ENCODE measurements around the gene ACTR8. TPM values are rescaled to one million over a fixed set of nuclear protein-coding genes. Genes with fewer than 3 reads are reported as not detected.

ACTR8 gene
- total and polyA plus RNA-seq, 2 of the 13 experiments (the other 11 are each of a cell fraction or from before 2014, with no cell fraction given): 15.5 to 29.0 TPM

DNA sequence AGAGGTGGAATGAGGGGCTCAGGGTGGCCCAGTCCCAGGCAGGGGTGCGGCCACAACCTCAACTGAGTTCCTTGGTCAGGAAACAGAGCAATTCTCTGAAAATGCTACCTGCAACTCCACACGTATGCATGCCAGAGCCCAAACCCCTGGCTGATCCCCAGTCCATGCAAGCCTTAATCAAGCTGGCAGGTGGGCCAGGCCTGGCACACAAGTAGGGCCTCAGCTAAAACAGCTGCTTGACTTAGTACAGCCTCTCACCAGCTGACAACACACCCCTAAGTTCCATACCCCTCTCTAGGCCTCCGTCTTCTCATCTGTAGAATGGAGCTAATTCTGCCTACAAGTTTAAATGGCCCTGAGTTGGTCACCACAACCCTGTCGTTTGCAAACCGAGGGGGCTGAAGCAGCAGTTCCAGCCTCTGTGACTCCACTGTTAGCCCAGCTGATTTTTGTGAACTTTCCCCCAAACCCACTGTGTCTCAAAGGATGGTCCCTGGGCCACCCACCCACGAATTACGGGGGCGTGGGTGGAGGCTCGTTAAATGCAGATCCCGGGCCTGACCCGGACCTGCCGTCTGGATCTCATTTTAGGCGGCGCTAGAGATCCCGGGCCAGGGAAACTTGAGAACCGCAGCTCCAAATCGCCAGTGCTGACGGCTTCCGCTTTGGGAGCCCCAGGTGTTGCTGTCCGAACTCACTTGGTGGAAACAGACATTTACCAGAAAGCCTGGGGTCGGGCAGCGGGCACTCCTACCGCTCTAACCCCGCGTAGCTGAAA, 36.7 kb downstream of the ACTR8 start (continued):
- TF ChIP-seq WIZ (CRISPR knock-in tag; IDR thresholded peaks at IDR 0.05): 0 out of 2 replicates have a peak, but pooled peaks have one; percentile 30
- TF ChIP-seq, protein P1, sequence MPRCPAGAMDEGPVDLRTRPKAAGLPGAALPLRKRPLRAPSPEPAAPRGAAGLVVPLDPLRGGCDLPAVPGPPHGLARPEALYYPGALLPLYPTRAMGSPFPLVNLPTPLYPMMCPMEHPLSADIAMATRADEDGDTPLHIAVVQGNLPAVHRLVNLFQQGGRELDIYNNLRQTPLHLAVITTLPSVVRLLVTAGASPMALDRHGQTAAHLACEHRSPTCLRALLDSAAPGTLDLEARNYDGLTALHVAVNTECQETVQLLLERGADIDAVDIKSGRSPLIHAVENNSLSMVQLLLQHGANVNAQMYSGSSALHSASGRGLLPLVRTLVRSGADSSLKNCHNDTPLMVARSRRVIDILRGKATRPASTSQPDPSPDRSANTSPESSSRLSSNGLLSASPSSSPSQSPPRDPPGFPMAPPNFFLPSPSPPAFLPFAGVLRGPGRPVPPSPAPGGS (CRISPR knock-in tag; IDR thresholded peaks at IDR 0.05): no peak
- no peak for TF ChIP-seq EP300 (IDR thresholded peaks at IDR 0.05; ENCODE audit: low read depth in 2 of 2, low read length in 2 of 2)
- no peak for TF ChIP-seq EP300 (CRISPR knock-in tag; IDR thresholded peaks at IDR 0.05; ENCODE audit: borderline replicate concordance)
- TF ChIP-seq, protein P2, sequence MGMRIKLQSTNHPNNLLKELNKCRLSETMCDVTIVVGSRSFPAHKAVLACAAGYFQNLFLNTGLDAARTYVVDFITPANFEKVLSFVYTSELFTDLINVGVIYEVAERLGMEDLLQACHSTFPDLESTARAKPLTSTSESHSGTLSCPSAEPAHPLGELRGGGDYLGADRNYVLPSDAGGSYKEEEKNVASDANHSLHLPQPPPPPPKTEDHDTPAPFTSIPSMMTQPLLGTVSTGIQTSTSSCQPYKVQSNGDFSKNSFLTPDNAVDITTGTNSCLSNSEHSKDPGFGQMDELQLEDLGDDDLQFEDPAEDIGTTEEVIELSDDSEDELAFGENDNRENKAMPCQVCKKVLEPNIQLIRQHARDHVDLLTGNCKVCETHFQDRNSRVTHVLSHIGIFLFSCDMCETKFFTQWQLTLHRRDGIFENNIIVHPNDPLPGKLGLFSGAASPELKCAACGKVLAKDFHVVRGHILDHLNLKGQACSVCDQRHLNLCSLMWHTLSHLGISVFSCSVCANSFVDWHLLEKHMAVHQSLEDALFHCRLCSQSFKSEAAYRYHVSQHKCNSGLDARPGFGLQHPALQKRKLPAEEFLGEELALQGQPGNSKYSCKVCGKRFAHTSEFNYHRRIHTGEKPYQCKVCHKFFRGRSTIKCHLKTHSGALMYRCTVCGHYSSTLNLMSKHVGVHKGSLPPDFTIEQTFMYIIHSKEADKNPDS (CRISPR knock-in tag; IDR thresholded peaks at IDR 0.05): no peak
- TF ChIP-seq, protein P3, sequence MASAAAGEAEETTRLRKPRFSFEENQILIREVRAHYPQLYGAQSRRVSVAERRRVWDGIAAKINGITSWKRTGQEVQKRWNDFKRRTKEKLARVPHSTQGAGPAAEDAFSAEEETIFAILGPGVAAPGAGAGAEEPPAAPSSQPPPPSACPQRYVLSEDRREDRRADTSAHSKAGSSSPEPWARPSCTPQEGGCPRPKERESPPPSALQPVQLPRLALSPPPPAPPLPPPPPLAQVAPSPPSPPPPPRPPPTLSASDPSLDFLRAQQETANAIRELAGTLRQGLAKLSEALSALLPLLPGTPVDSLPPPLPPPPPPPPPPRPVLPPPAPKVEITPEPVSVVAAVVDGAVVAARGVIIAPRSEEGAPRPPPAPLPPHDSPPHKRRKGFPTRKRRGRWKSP (CRISPR knock-in tag; IDR thresholded peaks at IDR 0.05): no peak
- 0 out of 2 replicates have a peak, but pooled peaks have one; percentile 57 for TF ChIP-seq GLI4 (CRISPR knock-in tag; IDR thresholded peaks at IDR 0.05; ENCODE audit: borderline replicate concordance)
- no peak for TF ChIP-seq SMAD1 (CRISPR knock-in tag; IDR thresholded peaks at IDR 0.05; ENCODE audit: borderline replicate concordance, low read depth)
- TF ChIP-seq ZNF124 (CRISPR knock-in tag; IDR thresholded peaks at IDR 0.05): no peak
- TF ChIP-seq, protein P4, sequence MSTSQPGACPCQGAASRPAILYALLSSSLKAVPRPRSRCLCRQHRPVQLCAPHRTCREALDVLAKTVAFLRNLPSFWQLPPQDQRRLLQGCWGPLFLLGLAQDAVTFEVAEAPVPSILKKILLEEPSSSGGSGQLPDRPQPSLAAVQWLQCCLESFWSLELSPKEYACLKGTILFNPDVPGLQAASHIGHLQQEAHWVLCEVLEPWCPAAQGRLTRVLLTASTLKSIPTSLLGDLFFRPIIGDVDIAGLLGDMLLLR (CRISPR knock-in tag; IDR thresholded peaks at IDR 0.05): 0 out of 2 replicates have a peak, but pooled peaks have one; percentile 4
- TF ChIP-seq, protein P5, sequence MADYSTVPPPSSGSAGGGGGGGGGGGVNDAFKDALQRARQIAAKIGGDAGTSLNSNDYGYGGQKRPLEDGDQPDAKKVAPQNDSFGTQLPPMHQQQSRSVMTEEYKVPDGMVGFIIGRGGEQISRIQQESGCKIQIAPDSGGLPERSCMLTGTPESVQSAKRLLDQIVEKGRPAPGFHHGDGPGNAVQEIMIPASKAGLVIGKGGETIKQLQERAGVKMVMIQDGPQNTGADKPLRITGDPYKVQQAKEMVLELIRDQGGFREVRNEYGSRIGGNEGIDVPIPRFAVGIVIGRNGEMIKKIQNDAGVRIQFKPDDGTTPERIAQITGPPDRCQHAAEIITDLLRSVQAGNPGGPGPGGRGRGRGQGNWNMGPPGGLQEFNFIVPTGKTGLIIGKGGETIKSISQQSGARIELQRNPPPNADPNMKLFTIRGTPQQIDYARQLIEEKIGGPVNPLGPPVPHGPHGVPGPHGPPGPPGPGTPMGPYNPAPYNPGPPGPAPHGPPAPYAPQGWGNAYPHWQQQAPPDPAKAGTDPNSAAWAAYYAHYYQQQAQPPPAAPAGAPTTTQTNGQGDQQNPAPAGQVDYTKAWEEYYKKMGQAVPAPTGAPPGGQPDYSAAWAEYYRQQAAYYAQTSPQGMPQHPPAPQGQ (CRISPR knock-in tag; IDR thresholded peaks at IDR 0.05; ENCODE audit: borderline replicate concordance): no peak
- no peak for TF ChIP-seq ELF4 (CRISPR knock-in tag; IDR thresholded peaks at IDR 0.05; ENCODE audit: borderline replicate concordance)
- TF ChIP-seq ZNF766 (CRISPR knock-in tag; IDR thresholded peaks at IDR 0.05; ENCODE audit: borderline replicate concordance): no peak
- TF ChIP-seq RARG (CRISPR knock-in tag; IDR thresholded peaks at IDR 0.05; ENCODE audit: low read depth): no peak
- TF ChIP-seq, protein P6, sequence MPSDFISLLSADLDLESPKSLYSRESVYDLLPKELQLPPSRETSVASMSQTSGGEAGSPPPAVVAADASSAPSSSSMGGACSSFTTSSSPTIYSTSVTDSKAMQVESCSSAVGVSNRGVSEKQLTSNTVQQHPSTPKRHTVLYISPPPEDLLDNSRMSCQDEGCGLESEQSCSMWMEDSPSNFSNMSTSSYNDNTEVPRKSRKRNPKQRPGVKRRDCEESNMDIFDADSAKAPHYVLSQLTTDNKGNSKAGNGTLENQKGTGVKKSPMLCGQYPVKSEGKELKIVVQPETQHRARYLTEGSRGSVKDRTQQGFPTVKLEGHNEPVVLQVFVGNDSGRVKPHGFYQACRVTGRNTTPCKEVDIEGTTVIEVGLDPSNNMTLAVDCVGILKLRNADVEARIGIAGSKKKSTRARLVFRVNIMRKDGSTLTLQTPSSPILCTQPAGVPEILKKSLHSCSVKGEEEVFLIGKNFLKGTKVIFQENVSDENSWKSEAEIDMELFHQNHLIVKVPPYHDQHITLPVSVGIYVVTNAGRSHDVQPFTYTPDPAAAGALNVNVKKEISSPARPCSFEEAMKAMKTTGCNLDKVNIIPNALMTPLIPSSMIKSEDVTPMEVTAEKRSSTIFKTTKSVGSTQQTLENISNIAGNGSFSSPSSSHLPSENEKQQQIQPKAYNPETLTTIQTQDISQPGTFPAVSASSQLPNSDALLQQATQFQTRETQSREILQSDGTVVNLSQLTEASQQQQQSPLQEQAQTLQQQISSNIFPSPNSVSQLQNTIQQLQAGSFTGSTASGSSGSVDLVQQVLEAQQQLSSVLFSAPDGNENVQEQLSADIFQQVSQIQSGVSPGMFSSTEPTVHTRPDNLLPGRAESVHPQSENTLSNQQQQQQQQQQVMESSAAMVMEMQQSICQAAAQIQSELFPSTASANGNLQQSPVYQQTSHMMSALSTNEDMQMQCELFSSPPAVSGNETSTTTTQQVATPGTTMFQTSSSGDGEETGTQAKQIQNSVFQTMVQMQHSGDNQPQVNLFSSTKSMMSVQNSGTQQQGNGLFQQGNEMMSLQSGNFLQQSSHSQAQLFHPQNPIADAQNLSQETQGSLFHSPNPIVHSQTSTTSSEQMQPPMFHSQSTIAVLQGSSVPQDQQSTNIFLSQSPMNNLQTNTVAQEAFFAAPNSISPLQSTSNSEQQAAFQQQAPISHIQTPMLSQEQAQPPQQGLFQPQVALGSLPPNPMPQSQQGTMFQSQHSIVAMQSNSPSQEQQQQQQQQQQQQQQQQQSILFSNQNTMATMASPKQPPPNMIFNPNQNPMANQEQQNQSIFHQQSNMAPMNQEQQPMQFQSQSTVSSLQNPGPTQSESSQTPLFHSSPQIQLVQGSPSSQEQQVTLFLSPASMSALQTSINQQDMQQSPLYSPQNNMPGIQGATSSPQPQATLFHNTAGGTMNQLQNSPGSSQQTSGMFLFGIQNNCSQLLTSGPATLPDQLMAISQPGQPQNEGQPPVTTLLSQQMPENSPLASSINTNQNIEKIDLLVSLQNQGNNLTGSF (CRISPR knock-in tag; IDR thresholded peaks at IDR 0.05): no peak

All from HepG2 (cell line).